Stomach (tissue), 4 donors: ENCODE measurements around the gene CLRN3.

Source experiments
- POLR2A ChIP-seq, 4 donors: fragments of 450-650 bp; IDR thresholded peaks; one replicate each; pipeline ENCODE4 v1.6.1; 2016; ENCODE audit warnings: antibody characterized with exemption in 4 of 4, control low read depth in 2 of 4, mild to moderate bottlenecking in 1 of 4, moderate library complexity in 1 of 4
- POLR2AphosphoS5 ChIP-seq, 3 donors: sonication (generic); formaldehyde crosslinking; IDR thresholded peaks; one replicate each; pipeline ENCODE4 v1.6.1; 2016; ENCODE audit warnings: antibody characterized with exemption in 3 of 3
- TF ChIP-seq, protein P1 (sequence below), 7 experiments: fragments of 450-650 bp in 4 of 7; fragments of 200-600 bp in 3 of 7; sonication (generic) in 3 of 7; IDR thresholded peaks; one replicate each; pipeline ENCODE4 v1.5.1; 2016 to 2019; ENCODE audit warnings: antibody characterized with exemption in 7 of 7, control low read depth in 2 of 7, mild to moderate bottlenecking in 1 of 7

GRCh38 chr10:127932521-127933270, 40.0 kb upstream of the CLRN3 start:
- TF ChIP-seq, protein P1, sequence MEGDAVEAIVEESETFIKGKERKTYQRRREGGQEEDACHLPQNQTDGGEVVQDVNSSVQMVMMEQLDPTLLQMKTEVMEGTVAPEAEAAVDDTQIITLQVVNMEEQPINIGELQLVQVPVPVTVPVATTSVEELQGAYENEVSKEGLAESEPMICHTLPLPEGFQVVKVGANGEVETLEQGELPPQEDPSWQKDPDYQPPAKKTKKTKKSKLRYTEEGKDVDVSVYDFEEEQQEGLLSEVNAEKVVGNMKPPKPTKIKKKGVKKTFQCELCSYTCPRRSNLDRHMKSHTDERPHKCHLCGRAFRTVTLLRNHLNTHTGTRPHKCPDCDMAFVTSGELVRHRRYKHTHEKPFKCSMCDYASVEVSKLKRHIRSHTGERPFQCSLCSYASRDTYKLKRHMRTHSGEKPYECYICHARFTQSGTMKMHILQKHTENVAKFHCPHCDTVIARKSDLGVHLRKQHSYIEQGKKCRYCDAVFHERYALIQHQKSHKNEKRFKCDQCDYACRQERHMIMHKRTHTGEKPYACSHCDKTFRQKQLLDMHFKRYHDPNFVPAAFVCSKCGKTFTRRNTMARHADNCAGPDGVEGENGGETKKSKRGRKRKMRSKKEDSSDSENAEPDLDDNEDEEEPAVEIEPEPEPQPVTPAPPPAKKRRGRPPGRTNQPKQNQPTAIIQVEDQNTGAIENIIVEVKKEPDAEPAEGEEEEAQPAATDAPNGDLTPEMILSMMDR (IDR thresholded peaks at IDR 0.05): no peak
- TF ChIP-seq POLR2A (IDR thresholded peaks at IDR 0.05): no peak
- TF ChIP-seq POLR2AphosphoS5 (IDR thresholded peaks at IDR 0.05): no peak
